HAP-1 (cell line): ENCODE results near the gene SF3A1.

Experiments
- DNase-seq, 2 experiments: peaks; one replicate each; pipeline ENCODE4 v3.0.0-alpha.2; 2016 to 2020; ENCODE audit warnings: low spot score in 2 of 2
- H3K27me3 ChIP-seq: fragments of 250-450 bp; sonication (Bioruptor Pico); 2 replicates; pipeline ENCODE4 v1.5.1; 2020; ENCODE audit warnings: low read depth, mild to moderate bottlenecking, moderate library complexity
- H3K36me3 ChIP-seq: fragments of 250-450 bp; sonication (Bioruptor Pico); replicated peaks from 2 replicates; pipeline ENCODE4 v1.5.1; 2020; ENCODE audit warnings: mild to moderate bottlenecking
- H3K4me1 ChIP-seq: fragments of 250-450 bp; sonication (Bioruptor Pico); 2 replicates; pipeline ENCODE4 v1.5.1; 2020; ENCODE audit warnings: mild to moderate bottlenecking
- H3K4me3 ChIP-seq: fragments of 250-450 bp; sonication (Bioruptor Pico); 2 replicates; pipeline ENCODE4 v1.5.1; 2020; ENCODE audit warnings: mild to moderate bottlenecking, moderate library complexity
- H3K9me3 ChIP-seq: fragments of 250-450 bp; sonication (Bioruptor Pico); 2 replicates; pipeline ENCODE4 v1.5.1; 2020; ENCODE audit warnings: mild to moderate bottlenecking, moderate library complexity
- in situ Hi-C: fragments of 300-500 bp; cut with MboI; formaldehyde crosslinking; loops from 3 replicates; pipeline ENCODE4 v1.14.3; 2020; ENCODE audit warnings: low sequenced_read_pairs, inconsistent platforms, mixed read lengths

SF3A1 gene

DNA sequence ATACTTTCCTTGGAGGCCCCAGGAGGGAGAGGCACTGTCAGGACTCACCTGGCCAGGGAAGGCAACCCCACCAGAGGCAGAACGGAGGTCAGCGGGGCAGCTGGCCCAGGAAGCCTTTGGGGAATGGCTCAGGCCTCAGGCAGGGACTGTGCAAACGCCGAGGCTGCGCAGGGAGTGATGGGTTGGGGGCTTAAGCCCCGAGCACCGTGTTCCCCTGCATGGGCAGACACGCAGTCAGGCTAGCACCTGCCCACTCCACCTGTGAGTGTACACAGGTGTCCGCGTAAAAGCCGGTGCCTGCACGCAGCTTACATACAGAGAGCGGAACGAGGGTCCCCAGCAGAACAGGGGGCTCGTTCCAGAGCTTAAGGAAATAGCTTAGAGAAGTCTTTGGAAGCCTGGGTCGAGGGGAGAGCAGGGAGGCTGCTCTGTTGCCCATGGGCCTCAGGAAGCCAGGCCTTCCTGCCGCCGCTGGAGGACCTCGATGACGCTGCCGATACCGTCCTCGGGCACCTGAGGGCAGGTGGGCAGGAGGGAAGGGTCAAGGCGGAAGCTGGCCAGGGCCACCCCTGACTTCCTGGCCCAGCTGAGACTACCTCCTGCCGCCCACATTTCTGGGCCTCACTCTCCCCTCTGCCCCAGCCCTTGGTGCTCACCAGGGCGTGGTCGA is 71.4 kb downstream of the SF3A1 start:
- 0 out of 2 replicates have a peak, but pooled peaks cover 3% of the 10 kb centered on the region for H3K36me3 ChIP-seq
- DNase-seq, result no peak
- in situ Hi-C loops, result no loop called here
- no peak overlapping the region for H3K4me3 ChIP-seq
- no peaks in the 10 kb centered on the region for H3K9me3 ChIP-seq
- H3K4me1 ChIP-seq, result peaks cover 10% of the 10 kb centered on the region
- H3K27me3 ChIP-seq, result no peaks in the 10 kb centered on the region

- no peak for DNase-seq
- H3K27me3 ChIP-seq, result no peaks in the 10 kb centered on the region
- H3K4me3 ChIP-seq, result no peak overlapping the region
- H3K4me1 ChIP-seq, result peaks cover 6% of the 10 kb centered on the region; the same call in 1 of the 2 replicates
- in situ Hi-C loops, result no loop called here
- H3K36me3 ChIP-seq, result 0 out of 2 replicates have a peak, but pooled peaks cover 3% of the 10 kb centered on the region
- no peaks in the 10 kb centered on the region for H3K9me3 ChIP-seq
Observed at GRCh38 chr22:30284666-30285065, 72.0 kb downstream of the SF3A1 start.

GRCh38 chr22:30284172-30284571 is 72.5 kb downstream of the SF3A1 start:
- in situ Hi-C loops, result no loop called here
- no peak overlapping the region for H3K4me3 ChIP-seq
- H3K27me3 ChIP-seq, result no peaks in the 10 kb centered on the region
- H3K36me3 ChIP-seq, result 0 out of 2 replicates have a peak, but pooled peaks cover 3% of the 10 kb centered on the region
- H3K9me3 ChIP-seq, result no peaks in the 10 kb centered on the region
- no peak for DNase-seq
- H3K4me1 ChIP-seq, result peaks cover 6% of the 10 kb centered on the region; the same call in 1 of the 2 replicates

GRCh38 chr22:30283342-30283741 is 73.4 kb downstream of the SF3A1 start:
- DNase-seq, result no peak
- H3K9me3 ChIP-seq, result no peaks in the 10 kb centered on the region
- no peak overlapping the region for H3K4me3 ChIP-seq
- H3K27me3 ChIP-seq, result no peaks in the 10 kb centered on the region
- in situ Hi-C loops, result no loop called here
- H3K4me1 ChIP-seq, result peaks cover 2% of the 10 kb centered on the region; the same call in 1 of the 2 replicates
- H3K36me3 ChIP-seq, result 0 out of 2 replicates have a peak, but pooled peaks cover 3% of the 10 kb centered on the region

DNA sequence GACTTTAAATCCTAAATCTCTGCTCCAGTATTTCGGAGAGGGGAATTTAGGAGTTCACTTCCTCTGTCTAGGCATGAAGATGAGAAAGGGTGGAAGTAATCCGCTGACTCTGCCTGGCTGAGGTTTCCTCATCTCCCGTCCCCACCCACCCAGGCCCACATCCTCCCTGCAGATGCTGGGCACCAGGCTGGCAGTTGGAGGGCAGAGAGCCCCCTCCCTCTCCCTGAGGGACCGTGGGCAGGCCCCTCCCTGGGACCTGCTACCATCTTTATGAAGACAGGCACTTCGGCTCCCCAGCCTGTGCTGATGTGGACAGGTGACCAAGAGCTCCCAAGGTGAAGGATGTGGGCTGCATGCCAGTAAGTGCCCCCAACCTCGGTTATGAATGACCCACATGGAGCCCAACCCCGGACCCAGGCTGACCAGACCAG is 74.1 kb downstream of the SF3A1 start:
- no peaks in the 10 kb centered on the region for H3K9me3 ChIP-seq
- H3K4me1 ChIP-seq, result no peaks in the 10 kb centered on the region
- no peak for DNase-seq
- H3K27me3 ChIP-seq, result no peaks in the 10 kb centered on the region
- in situ Hi-C loops, result no loop called here
- H3K36me3 ChIP-seq, result 0 out of 2 replicates have a peak, but pooled peaks cover 3% of the 10 kb centered on the region
- H3K4me3 ChIP-seq, result no peak overlapping the region
